GM23338 (cell line): ENCODE data around the gene ZNHIT6. TPM values are rescaled to one million over a fixed set of nuclear protein-coding genes. Genes with fewer than 3 reads are reported as not detected.
A peak's percentile ranks its signal among the peaks of the same experiment; 100 is the strongest.

Experiments
- ATAC-seq: fragments of 200-7000 bp; cut with Tn5 transposase; 3 replicates; pipeline ENCODE4 v1.9.1; 2020
- DNase-seq: peaks from one replicate; pipeline ENCODE4 v3.0.0-alpha.2; 2015; ENCODE audit warnings: low spot score
- H2AFZ ChIP-seq: fragments of 200-600 bp; sonication (generic); 2 replicates; pipeline ENCODE4 v1.8.0; 2016; ENCODE audit warnings: antibody characterized with exemption, mild to moderate bottlenecking, moderate library complexity
- H3F3A ChIP-seq: fragments of 200-600 bp; sonication (generic); replicated peaks from 2 replicates; pipeline ENCODE4 v1.8.0; 2017; ENCODE audit warnings: antibody characterized with exemption, mixed run types, low read depth
- H3K27ac ChIP-seq: fragments of 200-600 bp; sonication (generic); 2 replicates; pipeline ENCODE4 v1.6.1; 2016; ENCODE audit warnings: low read depth
- H3K27me3 ChIP-seq: fragments of 200-600 bp; sonication (generic); 2 replicates; pipeline ENCODE4 v1.8.0; 2016; ENCODE audit warnings: mild to moderate bottlenecking, mixed run types, moderate library complexity; ENCODE audit not compliant: insufficient read depth
- H3K36me3 ChIP-seq: fragments of 200-600 bp; sonication (generic); 2 replicates; pipeline ENCODE4 v1.8.0; 2016; ENCODE audit warnings: mild to moderate bottlenecking; ENCODE audit not compliant: insufficient read depth
- H3K4me1 ChIP-seq: fragments of 200-600 bp; sonication (generic); 2 replicates; pipeline ENCODE4 v1.8.0; 2016; ENCODE audit warnings: mild to moderate bottlenecking, moderate library complexity; ENCODE audit not compliant: insufficient read depth
- H3K4me2 ChIP-seq: fragments of 200-600 bp; sonication (generic); 2 replicates; pipeline ENCODE4 v1.7.1; 2017; ENCODE audit warnings: mixed run types
- H3K4me3 ChIP-seq: fragments of 200-600 bp; sonication (generic); 2 replicates; pipeline ENCODE4 v1.6.1; 2016; ENCODE audit warnings: mixed run types
- H3K79me2 ChIP-seq: fragments of 200-600 bp; sonication (generic); replicated peaks from 2 replicates; pipeline ENCODE4 v1.8.0; 2017; ENCODE audit warnings: mild to moderate bottlenecking; ENCODE audit not compliant: insufficient read depth
- H3K9me2 ChIP-seq: fragments of 200-600 bp; sonication (generic); 2 replicates; pipeline ENCODE4 v1.8.0; 2017; ENCODE audit not compliant: insufficient read depth
- H4K20me1 ChIP-seq: fragments of 200-600 bp; sonication (generic); replicated peaks from 2 replicates; pipeline ENCODE4 v1.8.0; 2017; ENCODE audit warnings: mild to moderate bottlenecking; ENCODE audit not compliant: insufficient read depth
- H3K27ac Mint-ChIP-seq: 2 replicates; pipeline ENCODE4 v1.8.0; 2020; ENCODE audit warnings: inconsistent platforms, mild to moderate bottlenecking, moderate library complexity, mixed read lengths
- H3K27me3 Mint-ChIP-seq: 3 replicates; pipeline ENCODE4 v1.8.0; 2022; ENCODE audit warnings: low read depth, mild to moderate bottlenecking, moderate library complexity, mixed read lengths, inconsistent platforms; ENCODE audit not compliant: insufficient read depth, poor library complexity
- H3K36me3 Mint-ChIP-seq: 3 replicates; pipeline ENCODE4 v1.8.0; 2021; ENCODE audit warnings: low read depth, mild to moderate bottlenecking, inconsistent platforms, moderate library complexity, mixed read lengths
- H3K4me1 Mint-ChIP-seq: 3 replicates; pipeline ENCODE4 v1.8.0; 2020; ENCODE audit warnings: mild to moderate bottlenecking, inconsistent platforms, mixed read lengths
- H3K4me3 Mint-ChIP-seq: 3 replicates; pipeline ENCODE4 v1.8.0; 2021; ENCODE audit warnings: moderate library complexity, mild to moderate bottlenecking, inconsistent platforms, mixed read lengths
- H3K9me3 Mint-ChIP-seq: 3 replicates; pipeline ENCODE4 v1.8.0; 2020; ENCODE audit warnings: moderate library complexity, mild to moderate bottlenecking, inconsistent platforms, mixed read lengths
- CREB1 ChIP-seq: fragments of 250-450 bp; sonication (Bioruptor Pico); IDR thresholded peaks from 2 replicates; pipeline ENCODE4 v1.5.0; 2020; ENCODE audit warnings: low read depth, mild to moderate bottlenecking, moderate library complexity
- CTCF ChIP-seq, 2 experiments: fragments of 200-600 bp in 1 of 2; sonication (generic) in 1 of 2; conservative IDR thresholded peaks; 2 replicates each; pipeline versions ENCODE4 v1.5.1 to v1.6.1; 2016 to 2017; ENCODE audit warnings: antibody characterized with exemption in 2 of 2, low read depth in 2 of 2, mild to moderate bottlenecking in 2 of 2, moderate library complexity in 1 of 2
- ETS1 ChIP-seq: IDR thresholded peaks from 2 replicates; pipeline ENCODE4 v1.6.1; 2016; ENCODE audit warnings: antibody characterized with exemption
- EZH2 ChIP-seq: fragments of 200-600 bp; sonication (generic); IDR thresholded peaks from one replicate; pipeline ENCODE4 v1.8.0; 2017; ENCODE audit warnings: antibody characterized with exemption, mild to moderate bottlenecking, low read depth; ENCODE audit not compliant: unreplicated experiment
- EZH2phosphoT487 ChIP-seq: fragments of 200-600 bp; sonication (generic); IDR thresholded peaks from one replicate; pipeline ENCODE4 v1.8.1; 2018; ENCODE audit warnings: antibody characterized with exemption; ENCODE audit not compliant: unreplicated experiment
- JUNB ChIP-seq: IDR thresholded peaks from one replicate; pipeline ENCODE4 v1.6.1; 2016; ENCODE audit warnings: antibody characterized with exemption; ENCODE audit not compliant: unreplicated experiment
- NANOG ChIP-seq: IDR thresholded peaks from 2 replicates; pipeline ENCODE4 v1.6.1; 2016; ENCODE audit warnings: antibody characterized with exemption, borderline replicate concordance
- POLR2AphosphoS5 ChIP-seq: IDR thresholded peaks from 2 replicates; pipeline ENCODE4 v1.6.1; 2016; ENCODE audit warnings: antibody characterized with exemption, low read depth
- STAT1 ChIP-seq: IDR thresholded peaks from one replicate; pipeline ENCODE4 v1.6.1; 2016; ENCODE audit warnings: antibody characterized with exemption; ENCODE audit not compliant: unreplicated experiment
- ZNF114 ChIP-seq: fragments of 250-450 bp; sonication (Bioruptor Pico); IDR thresholded peaks from 2 replicates; pipeline ENCODE4 v1.5.0; 2020; ENCODE audit warnings: mild to moderate bottlenecking, moderate library complexity
- ZNF331 ChIP-seq: fragments of 250-450 bp; sonication (Bioruptor Pico); IDR thresholded peaks from 2 replicates; pipeline ENCODE4 v1.5.0; 2020; ENCODE audit warnings: low read depth, mild to moderate bottlenecking, moderate library complexity
- polyA plus RNA-seq: library from polyadenylated mRNA; unstranded; fragments of >200 nt; fragmentation: Nextera tagmentation; extraction: Ambion mirVana; gene quantifications from 2 replicates; pipeline ENCODE4 v1.2.1, GENCODE V29; 2016
- total RNA-seq: library from RNA; depleted of rRNA; stranded (reverse); fragments of >200 nt; shearing (Covaris generic); gene quantifications from 2 replicates; pipeline ENCODE4 v1.2.3, GENCODE V29; 2014
- TF ChIP-seq, protein P1 (sequence below): IDR thresholded peaks from one replicate; pipeline ENCODE4 v1.6.1; 2018; ENCODE audit warnings: antibody characterized with exemption; ENCODE audit not compliant: unreplicated experiment
- TF ChIP-seq, protein P2 (sequence below): fragments of 250-450 bp; sonication (Bioruptor Pico); IDR thresholded peaks from 2 replicates; pipeline ENCODE4 v1.5.0; 2020; ENCODE audit warnings: mild to moderate bottlenecking, moderate library complexity

ZNHIT6 gene
- total and polyA plus RNA-seq, 2 experiments from 2014 or later, result 17.3 to 20.9 TPM

DNA sequence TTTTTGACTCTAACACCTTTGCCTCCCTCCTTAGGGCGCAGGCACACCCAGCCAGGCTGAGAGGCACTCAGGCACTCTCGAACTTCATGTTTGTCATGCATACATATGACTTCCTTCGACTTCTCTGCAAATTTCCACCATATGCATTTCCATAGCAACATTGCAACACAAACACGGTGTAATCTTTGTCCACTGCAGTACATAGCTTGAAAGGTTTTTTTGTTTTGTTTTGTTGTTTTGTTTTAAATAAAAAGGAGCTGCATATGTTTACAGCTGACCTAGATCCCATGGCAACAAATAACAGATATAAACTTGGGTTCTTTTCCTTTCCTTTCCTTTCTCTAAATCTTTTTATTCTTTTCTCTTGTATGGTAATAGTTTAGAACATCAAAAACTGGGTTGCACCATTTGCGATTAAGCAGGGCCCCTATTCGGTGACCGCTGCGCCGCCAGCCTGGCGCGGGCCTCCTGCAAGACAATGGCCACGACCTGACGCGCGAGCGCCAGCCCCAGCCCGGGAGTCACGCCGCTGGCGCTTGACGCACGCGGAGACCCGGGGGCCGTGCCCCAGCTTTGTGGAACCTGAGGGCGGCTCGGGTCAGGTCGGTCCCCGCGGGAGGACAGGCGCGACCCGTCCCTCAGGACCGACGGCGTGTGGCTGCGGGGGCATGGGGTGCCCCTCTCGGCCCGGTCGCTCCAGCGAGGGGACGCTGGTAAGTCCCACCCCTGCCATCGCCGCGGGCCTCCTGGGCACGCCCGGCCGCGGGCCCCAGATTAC is 92.5 kb downstream of the ZNHIT6 start:
- Mint-ChIP-seq H3K4me1 (peaks cover 14% of the 10 kb centered on the region), H3K27ac (no peak overlapping the region), H3K36me3 (peaks cover 6% of the 10 kb centered on the region), H3K4me3 (no peak overlapping the region), H3K9me3 (peaks cover 6% of the 10 kb centered on the region), H3K27me3 (no peaks in the 10 kb centered on the region)
- peaks cover 9% of the 10 kb centered on the region; the same call in 1 of the 2 replicates for H3K9me2 ChIP-seq
- no peaks in the 10 kb centered on the region for H3F3A ChIP-seq
- no peaks in the 10 kb centered on the region for H4K20me1 ChIP-seq
- no peak for TF ChIP-seq STAT1
- no peak for TF ChIP-seq ZNF331 (CRISPR knock-in tag)
- no peak for TF ChIP-seq CTCF (conservative IDR thresholded peaks at IDR 0.05; ENCODE audit: low read depth in 2 of 2)
- TF ChIP-seq POLR2AphosphoS5, result no peak
- no peak for TF ChIP-seq CREB1
- TF ChIP-seq JUNB, result no peak
- TF ChIP-seq EZH2phosphoT487, result no peak
- no peak for TF ChIP-seq EZH2
- TF ChIP-seq NANOG, result no peak
- TF ChIP-seq, protein P1, sequence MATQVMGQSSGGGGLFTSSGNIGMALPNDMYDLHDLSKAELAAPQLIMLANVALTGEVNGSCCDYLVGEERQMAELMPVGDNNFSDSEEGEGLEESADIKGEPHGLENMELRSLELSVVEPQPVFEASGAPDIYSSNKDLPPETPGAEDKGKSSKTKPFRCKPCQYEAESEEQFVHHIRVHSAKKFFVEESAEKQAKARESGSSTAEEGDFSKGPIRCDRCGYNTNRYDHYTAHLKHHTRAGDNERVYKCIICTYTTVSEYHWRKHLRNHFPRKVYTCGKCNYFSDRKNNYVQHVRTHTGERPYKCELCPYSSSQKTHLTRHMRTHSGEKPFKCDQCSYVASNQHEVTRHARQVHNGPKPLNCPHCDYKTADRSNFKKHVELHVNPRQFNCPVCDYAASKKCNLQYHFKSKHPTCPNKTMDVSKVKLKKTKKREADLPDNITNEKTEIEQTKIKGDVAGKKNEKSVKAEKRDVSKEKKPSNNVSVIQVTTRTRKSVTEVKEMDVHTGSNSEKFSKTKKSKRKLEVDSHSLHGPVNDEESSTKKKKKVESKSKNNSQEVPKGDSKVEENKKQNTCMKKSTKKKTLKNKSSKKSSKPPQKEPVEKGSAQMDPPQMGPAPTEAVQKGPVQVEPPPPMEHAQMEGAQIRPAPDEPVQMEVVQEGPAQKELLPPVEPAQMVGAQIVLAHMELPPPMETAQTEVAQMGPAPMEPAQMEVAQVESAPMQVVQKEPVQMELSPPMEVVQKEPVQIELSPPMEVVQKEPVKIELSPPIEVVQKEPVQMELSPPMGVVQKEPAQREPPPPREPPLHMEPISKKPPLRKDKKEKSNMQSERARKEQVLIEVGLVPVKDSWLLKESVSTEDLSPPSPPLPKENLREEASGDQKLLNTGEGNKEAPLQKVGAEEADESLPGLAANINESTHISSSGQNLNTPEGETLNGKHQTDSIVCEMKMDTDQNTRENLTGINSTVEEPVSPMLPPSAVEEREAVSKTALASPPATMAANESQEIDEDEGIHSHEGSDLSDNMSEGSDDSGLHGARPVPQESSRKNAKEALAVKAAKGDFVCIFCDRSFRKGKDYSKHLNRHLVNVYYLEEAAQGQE, result no peak
- TF ChIP-seq ZNF114 (CRISPR knock-in tag), result no peak
- TF ChIP-seq, protein P2, sequence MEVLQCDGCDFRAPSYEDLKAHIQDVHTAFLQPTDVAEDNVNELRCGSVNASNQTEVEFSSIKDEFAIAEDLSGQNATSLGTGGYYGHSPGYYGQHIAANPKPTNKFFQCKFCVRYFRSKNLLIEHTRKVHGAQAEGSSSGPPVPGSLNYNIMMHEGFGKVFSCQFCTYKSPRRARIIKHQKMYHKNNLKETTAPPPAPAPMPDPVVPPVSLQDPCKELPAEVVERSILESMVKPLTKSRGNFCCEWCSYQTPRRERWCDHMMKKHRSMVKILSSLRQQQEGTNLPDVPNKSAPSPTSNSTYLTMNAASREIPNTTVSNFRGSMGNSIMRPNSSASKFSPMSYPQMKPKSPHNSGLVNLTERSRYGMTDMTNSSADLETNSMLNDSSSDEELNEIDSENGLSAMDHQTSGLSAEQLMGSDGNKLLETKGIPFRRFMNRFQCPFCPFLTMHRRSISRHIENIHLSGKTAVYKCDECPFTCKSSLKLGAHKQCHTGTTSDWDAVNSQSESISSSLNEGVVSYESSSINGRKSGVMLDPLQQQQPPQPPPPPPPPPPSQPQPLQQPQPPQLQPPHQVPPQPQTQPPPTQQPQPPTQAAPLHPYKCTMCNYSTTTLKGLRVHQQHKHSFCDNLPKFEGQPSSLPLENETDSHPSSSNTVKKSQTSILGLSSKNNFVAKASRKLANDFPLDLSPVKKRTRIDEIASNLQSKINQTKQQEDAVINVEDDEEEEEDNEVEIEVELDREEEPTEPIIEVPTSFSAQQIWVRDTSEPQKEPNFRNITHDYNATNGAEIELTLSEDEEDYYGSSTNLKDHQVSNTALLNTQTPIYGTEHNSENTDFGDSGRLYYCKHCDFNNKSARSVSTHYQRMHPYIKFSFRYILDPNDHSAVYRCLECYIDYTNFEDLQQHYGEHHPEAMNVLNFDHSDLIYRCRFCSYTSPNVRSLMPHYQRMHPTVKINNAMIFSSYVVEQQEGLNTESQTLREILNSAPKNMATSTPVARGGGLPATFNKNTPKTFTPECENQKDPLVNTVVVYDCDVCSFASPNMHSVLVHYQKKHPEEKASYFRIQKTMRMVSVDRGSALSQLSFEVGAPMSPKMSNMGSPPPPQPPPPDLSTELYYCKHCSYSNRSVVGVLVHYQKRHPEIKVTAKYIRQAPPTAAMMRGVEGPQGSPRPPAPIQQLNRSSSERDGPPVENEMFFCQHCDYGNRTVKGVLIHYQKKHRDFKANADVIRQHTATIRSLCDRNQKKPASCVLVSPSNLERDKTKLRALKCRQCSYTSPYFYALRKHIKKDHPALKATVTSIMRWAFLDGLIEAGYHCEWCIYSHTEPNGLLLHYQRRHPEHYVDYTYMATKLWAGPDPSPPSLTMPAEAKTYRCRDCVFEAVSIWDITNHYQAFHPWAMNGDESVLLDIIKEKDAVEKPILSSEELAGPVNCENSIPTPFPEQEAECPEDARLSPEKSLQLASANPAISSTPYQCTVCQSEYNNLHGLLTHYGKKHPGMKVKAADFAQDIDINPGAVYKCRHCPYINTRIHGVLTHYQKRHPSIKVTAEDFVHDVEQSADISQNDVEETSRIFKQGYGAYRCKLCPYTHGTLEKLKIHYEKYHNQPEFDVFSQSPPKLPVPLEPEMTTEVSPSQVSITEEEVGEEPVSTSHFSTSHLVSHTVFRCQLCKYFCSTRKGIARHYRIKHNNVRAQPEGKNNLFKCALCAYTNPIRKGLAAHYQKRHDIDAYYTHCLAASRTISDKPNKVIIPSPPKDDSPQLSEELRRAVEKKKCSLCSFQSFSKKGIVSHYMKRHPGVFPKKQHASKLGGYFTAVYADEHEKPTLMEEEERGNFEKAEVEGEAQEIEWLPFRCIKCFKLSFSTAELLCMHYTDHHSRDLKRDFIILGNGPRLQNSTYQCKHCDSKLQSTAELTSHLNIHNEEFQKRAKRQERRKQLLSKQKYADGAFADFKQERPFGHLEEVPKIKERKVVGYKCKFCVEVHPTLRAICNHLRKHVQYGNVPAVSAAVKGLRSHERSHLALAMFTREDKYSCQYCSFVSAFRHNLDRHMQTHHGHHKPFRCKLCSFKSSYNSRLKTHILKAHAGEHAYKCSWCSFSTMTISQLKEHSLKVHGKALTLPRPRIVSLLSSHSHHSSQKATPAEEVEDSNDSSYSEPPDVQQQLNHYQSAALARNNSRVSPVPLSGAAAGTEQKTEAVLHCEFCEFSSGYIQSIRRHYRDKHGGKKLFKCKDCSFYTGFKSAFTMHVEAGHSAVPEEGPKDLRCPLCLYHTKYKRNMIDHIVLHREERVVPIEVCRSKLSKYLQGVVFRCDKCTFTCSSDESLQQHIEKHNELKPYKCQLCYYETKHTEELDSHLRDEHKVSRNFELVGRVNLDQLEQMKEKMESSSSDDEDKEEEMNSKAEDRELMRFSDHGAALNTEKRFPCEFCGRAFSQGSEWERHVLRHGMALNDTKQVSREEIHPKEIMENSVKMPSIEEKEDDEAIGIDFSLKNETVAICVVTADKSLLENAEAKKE, result no peak
- TF ChIP-seq ETS1, result no peak
- H3K4me1 ChIP-seq, result peaks cover 7% of the 10 kb centered on the region
- H3K79me2 ChIP-seq, result no peaks in the 10 kb centered on the region
- no peak overlapping the region for H3K4me3 ChIP-seq
- no peaks in the 10 kb centered on the region for H3K27me3 ChIP-seq
- H3K4me2 ChIP-seq, result no peak overlapping the region
- peak; percentile 62 for ATAC-seq
- no peaks in the 10 kb centered on the region for H3K36me3 ChIP-seq
- H2AFZ ChIP-seq, result no peak overlapping the region
- DNase-seq, result no peak
- H3K27ac ChIP-seq, result no peak overlapping the region
